HepG2 (cell line): Measurements from ENCODE around the gene ADAMTS13. TPM values are rescaled to one million over a fixed set of nuclear protein-coding genes. Genes with fewer than 3 reads are reported as not detected.

Source experiments
- DNMT1 ChIP-seq: sonication (generic); formaldehyde crosslinking; IDR thresholded peaks from 2 replicates; pipeline ENCODE4 v1.5.1; 2020; ENCODE audit warnings: mild to moderate bottlenecking, missing genetic modification reagents
- FOXC1 ChIP-seq: sonication (generic); formaldehyde crosslinking; IDR thresholded peaks from 2 replicates; pipeline ENCODE4 v1.8.0; 2022; ENCODE audit warnings: mild to moderate bottlenecking, missing genetic modification reagents, borderline replicate concordance
- FOXO1 ChIP-seq: sonication (generic); formaldehyde crosslinking; IDR thresholded peaks from 2 replicates; pipeline ENCODE4 v1.4.0; 2020; ENCODE audit warnings: missing genetic modification reagents
- IKZF4 ChIP-seq: sonication (generic); formaldehyde crosslinking; IDR thresholded peaks from 2 replicates; pipeline ENCODE4 v1.5.1; 2020; ENCODE audit warnings: borderline replicate concordance, mild to moderate bottlenecking, low read depth, missing genetic modification reagents; ENCODE audit errors: not compliant biosample characterization
- NR2F2 ChIP-seq: IDR thresholded peaks from 2 replicates; pipeline ENCODE4 v1.6.1; 2012; ENCODE audit warnings: low read depth, inconsistent platforms, borderline replicate concordance
- PTBP1 ChIP-seq: fragments of 200-400 bp; formaldehyde crosslinking; IDR thresholded peaks from 2 replicates; pipeline ENCODE4 v1.6.1; 2018; ENCODE audit warnings: low read length, low read depth; ENCODE audit not compliant: poor library complexity, severe bottlenecking
- ZFX ChIP-seq: sonication (generic); formaldehyde crosslinking; IDR thresholded peaks from 2 replicates; pipeline ENCODE4 v1.4.0; 2020; ENCODE audit warnings: mild to moderate bottlenecking, low read depth, missing genetic modification reagents, moderate library complexity
- ZNF543 ChIP-seq: sonication (generic); formaldehyde crosslinking; IDR thresholded peaks from 2 replicates; pipeline ENCODE4 v1.4.0; 2020; ENCODE audit warnings: mild to moderate bottlenecking, missing genetic modification reagents
- polyA plus RNA-seq, 8 experiments: library from polyadenylated mRNA; depleted of rRNA in 3 of 8; stranded (reverse) in 7 of 8; unstranded in 1 of 8; fragments of >200 nt; fragmentation: Illumina TruSeq in 4 of 8; extraction: Trizol in 4 of 8; gene quantifications; 2 replicates each; pipeline versions ENCODE4 v1.2.1 to v1.2.3, GENCODE V29; 2011 to 2016; ENCODE audit warnings: low read depth in 4 of 8, missing spikeins in 1 of 8, mixed read lengths in 1 of 8; ENCODE audit not compliant: insufficient read depth in 1 of 8
- total RNA-seq, 5 experiments: library from RNA; depleted of rRNA; stranded (reverse); fragments of >200 nt; fragmentation: Illumina TruSeq; extraction: Trizol; gene quantifications; 2 replicates each; pipeline ENCODE4 v1.2.3, GENCODE V29; 2016; ENCODE audit warnings: low read depth in 1 of 5
- TF ChIP-seq, protein P1 (sequence below): IDR thresholded peaks from 2 replicates; pipeline ENCODE4 v1.6.1; 2012; ENCODE audit warnings: low read length, improper control_type of control experiment
- TF ChIP-seq, protein P2 (sequence below): sonication (generic); formaldehyde crosslinking; IDR thresholded peaks from 2 replicates; pipeline ENCODE4 v1.4.0; 2020; ENCODE audit warnings: mild to moderate bottlenecking, missing genetic modification reagents
- TF ChIP-seq, protein P3 (sequence below), 2 experiments: sonication (generic) in 1 of 2; formaldehyde crosslinking in 1 of 2; IDR thresholded peaks; 2 replicates each; pipeline versions ENCODE4 v1.5.1 to v1.6.1; 2011 to 2020; ENCODE audit warnings: borderline replicate concordance in 1 of 2, low read depth in 1 of 2, low read length in 1 of 2, mild to moderate bottlenecking in 1 of 2, missing genetic modification reagents in 1 of 2, moderate library complexity in 1 of 2

The ADAMTS13 gene
- total and polyA plus RNA-seq, 2 of the 13 experiments (the other 11 are each of a cell fraction or from before 2014, with no cell fraction given): 0.91 to 4.5 TPM

DNA sequence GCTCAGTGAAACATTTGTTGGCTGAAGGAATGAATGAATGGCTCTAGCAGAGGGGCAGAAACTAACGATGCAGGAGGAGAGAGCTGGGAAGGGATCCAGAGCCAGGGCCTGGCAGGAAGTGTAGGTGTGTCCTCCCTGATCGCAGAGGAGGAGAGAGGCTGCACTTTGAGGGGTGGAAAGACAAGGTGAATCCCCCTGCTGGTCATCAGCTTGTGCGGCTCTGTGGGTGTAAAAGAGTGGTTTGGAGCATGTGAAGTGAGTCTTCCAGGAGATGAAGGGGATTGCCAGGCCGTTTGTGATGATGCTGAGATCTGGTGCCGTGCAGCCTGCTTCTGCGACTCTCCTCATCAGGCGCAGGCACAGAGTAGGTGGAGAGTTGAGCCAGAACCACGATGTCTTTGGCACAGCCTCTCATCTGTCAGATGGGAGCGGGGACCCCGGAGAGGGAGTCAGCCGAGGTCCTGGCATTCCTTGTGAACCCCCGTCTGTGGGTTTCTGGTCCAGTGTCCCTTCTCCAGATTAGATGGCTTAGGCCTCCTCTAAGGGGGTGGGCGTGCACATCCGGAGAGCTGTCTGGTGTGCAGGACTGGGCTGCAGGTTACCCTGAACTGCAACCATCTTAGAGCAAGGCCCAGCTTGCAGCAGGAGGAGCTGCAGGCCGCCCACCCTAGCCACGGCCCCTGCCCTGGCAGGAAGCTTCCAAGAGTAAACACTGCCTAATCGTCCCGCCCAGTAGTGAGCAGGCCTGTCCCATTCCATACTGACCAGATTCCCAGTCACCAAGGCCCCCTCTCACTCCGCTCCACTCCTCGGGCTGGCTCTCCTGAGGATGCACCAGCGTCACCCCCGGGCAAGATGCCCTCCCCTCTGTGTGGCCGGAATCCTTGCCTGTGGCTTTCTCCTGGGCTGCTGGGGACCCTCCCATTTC lies at the start of gene ADAMTS13 (continued):
- TF ChIP-seq, protein P1, sequence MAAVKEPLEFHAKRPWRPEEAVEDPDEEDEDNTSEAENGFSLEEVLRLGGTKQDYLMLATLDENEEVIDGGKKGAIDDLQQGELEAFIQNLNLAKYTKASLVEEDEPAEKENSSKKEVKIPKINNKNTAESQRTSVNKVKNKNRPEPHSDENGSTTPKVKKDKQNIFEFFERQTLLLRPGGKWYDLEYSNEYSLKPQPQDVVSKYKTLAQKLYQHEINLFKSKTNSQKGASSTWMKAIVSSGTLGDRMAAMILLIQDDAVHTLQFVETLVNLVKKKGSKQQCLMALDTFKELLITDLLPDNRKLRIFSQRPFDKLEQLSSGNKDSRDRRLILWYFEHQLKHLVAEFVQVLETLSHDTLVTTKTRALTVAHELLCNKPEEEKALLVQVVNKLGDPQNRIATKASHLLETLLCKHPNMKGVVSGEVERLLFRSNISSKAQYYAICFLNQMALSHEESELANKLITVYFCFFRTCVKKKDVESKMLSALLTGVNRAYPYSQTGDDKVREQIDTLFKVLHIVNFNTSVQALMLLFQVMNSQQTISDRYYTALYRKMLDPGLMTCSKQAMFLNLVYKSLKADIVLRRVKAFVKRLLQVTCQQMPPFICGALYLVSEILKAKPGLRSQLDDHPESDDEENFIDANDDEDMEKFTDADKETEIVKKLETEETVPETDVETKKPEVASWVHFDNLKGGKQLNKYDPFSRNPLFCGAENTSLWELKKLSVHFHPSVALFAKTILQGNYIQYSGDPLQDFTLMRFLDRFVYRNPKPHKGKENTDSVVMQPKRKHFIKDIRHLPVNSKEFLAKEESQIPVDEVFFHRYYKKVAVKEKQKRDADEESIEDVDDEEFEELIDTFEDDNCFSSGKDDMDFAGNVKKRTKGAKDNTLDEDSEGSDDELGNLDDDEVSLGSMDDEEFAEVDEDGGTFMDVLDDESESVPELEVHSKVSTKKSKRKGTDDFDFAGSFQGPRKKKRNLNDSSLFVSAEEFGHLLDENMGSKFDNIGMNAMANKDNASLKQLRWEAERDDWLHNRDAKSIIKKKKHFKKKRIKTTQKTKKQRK: no peak
- TF ChIP-seq PTBP1: no peak
- TF ChIP-seq NR2F2: no peak
- TF ChIP-seq IKZF4 (CRISPR knock-in tag): no peak
- TF ChIP-seq, protein P2, sequence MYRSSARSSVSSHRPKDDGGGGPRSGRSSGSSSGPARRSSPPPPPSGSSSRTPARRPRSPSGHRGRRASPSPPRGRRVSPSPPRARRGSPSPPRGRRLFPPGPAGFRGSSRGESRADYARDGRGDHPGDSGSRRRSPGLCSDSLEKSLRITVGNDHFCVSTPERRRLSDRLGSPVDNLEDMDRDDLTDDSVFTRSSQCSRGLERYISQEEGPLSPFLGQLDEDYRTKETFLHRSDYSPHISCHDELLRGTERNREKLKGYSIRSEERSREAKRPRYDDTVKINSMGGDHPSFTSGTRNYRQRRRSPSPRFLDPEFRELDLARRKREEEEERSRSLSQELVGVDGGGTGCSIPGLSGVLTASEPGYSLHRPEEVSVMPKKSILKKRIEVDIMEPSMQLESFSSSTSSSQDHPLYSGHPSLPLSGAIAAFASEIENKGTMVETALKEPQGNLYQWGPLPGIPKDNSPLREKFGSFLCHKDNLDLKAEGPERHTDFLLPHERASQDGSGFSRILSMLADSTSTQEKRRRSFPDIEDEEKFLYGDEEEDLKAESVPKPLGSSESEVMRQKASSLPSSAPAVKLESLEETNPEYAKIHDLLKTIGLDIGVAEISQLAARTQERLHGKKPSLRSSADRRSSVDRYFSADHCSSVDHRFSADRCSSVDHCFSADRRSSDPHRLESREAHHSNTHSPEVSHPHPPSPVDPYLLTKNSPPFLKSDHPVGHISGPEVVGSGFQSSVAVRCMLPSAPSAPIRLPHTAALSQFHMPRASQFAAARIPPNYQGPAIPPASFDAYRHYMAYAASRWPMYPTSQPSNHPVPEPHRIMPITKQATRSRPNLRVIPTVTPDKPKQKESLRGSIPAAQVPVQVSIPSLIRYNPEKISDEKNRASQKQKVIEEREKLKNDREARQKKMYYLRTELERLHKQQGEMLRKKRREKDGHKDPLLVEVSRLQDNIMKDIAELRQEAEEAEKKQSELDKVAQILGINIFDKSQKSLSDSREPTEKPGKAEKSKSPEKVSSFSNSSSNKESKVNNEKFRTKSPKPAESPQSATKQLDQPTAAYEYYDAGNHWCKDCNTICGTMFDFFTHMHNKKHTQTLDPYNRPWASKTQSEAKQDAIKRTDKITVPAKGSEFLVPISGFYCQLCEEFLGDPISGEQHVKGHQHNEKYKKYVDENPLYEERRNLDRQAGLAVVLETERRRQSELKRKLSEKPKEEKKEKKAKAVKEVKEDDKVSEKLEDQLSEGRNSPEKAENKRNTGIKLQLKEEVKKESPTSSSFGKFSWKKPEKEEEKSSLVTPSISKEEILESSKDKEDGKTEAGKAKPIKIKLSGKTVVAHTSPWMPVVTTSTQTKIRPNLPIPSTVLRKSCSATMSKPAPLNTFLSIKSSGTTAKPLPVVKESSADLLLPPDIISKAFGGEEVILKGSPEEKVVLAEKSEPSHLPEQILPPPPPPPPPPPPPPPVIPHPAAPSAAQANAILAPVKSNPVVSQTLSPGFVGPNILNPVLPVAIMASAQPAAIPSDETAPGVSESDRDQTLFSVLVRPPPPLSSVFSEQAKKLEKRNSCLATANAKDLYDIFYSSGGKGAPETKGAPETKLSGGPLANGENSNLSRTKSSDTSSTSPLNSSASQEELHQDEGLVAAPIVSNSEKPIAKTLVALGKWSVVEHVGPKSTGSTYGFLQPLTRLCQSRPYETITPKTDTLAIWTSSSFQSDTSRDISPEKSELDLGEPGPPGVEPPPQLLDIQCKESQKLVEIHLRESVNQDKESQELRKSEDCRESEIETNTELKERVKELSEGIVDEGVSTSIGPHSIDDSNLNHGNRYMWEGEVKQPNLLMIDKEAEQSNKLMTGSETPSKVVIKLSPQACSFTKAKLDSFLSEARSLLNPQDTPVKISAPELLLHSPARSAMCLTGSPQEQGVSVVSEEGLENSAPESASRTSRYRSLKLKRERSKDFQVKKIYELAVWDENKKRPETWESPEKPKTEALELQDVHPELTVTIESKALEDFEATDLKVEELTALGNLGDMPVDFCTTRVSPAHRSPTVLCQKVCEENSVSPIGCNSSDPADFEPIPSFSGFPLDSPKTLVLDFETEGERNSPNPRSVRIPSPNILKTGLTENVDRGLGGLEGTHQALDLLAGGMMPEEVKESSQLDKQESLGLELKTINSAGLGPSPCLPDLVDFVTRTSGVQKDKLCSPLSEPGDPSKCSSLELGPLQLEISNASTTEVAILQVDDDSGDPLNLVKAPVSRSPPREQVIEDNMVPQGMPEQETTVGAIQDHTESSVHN (CRISPR knock-in tag): 0 out of 2 replicates have a peak, but pooled peaks have one; percentile 27
- no peak for TF ChIP-seq FOXO1 (CRISPR knock-in tag)
- no peak for TF ChIP-seq FOXC1 (CRISPR knock-in tag)
- peak; percentile 69; the same call in 1 of the 2 replicates for TF ChIP-seq ZNF543 (CRISPR knock-in tag)
- TF ChIP-seq, protein P3, sequence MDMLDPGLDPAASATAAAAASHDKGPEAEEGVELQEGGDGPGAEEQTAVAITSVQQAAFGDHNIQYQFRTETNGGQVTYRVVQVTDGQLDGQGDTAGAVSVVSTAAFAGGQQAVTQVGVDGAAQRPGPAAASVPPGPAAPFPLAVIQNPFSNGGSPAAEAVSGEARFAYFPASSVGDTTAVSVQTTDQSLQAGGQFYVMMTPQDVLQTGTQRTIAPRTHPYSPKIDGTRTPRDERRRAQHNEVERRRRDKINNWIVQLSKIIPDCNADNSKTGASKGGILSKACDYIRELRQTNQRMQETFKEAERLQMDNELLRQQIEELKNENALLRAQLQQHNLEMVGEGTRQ (IDR thresholded peaks at IDR 0.05; ENCODE audit: low read depth, low read length): no peak
- TF ChIP-seq, protein P3 (CRISPR knock-in tag; IDR thresholded peaks at IDR 0.05; ENCODE audit: borderline replicate concordance): no peak
- no peak for TF ChIP-seq DNMT1 (CRISPR knock-in tag)
- TF ChIP-seq ZFX: peak; percentile 78
